ENCODE data around the gene RECQL. TPM values are rescaled to one million over a fixed set of nuclear protein-coding genes. Genes with fewer than 3 reads are reported as not detected.

RECQL gene
- total RNA-seq, 1 donor from 2014 or later, result 46.6 TPM

- H3K27me3 ChIP-seq (ENCODE audit: control insufficient read depth, insufficient read depth, low read length), result no peaks in the 10 kb centered on the region
- no peak for FAIRE-seq
- H3K4me3 ChIP-seq (ENCODE audit: low read depth, low read length), result no peak overlapping the region
- DNase-seq (ENCODE audit: low read depth), result no peak
- no peak for TF ChIP-seq CTCF (IDR thresholded peaks at IDR 0.05; ENCODE audit: insufficient read depth, low read length, severe bottlenecking)
- peaks cover 4% of the 10 kb centered on the region for H3K36me3 ChIP-seq (ENCODE audit: control insufficient read depth, insufficient read depth, low read length)
Observed at GRCh38 chr12:21518451-21518850, 17.0 kb upstream of the RECQL start.

DNA sequence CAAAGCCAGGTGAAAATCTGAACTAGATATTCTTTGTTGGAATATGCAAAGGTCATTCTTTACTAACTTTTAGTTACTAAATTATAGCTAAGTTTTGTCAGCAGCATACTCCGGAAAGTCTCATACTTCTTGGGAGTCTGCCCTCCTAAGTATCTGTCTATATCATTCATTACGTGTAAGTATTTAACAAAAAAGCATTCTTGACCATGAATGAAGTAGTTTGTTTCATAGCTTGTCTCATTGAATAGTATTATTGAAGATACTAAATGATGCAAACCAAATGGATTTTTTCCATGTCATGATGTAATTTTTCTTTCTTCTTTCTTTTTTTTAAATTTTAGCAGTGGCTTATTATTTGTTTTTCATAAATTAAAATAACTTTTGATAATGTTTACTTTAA, 14.8 kb upstream of the RECQL start:
- TF ChIP-seq CTCF (IDR thresholded peaks at IDR 0.05; ENCODE audit: insufficient read depth, low read length, severe bottlenecking), result no peak
- FAIRE-seq (no peak), DNase-seq (ENCODE audit: low read depth) (no peak)
- no peak overlapping the region for H3K4me3 ChIP-seq (ENCODE audit: low read depth, low read length)
- H3K27me3 ChIP-seq (ENCODE audit: control insufficient read depth, insufficient read depth, low read length), result no peaks in the 10 kb centered on the region
- H3K36me3 ChIP-seq (ENCODE audit: control insufficient read depth, insufficient read depth, low read length), result peaks cover 7% of the 10 kb centered on the region

GRCh38 chr12:21509768-21510167, 8.3 kb upstream of the RECQL start:
- FAIRE-seq (no peak), DNase-seq (ENCODE audit: low read depth) (no peak)
- no peak for TF ChIP-seq CTCF (IDR thresholded peaks at IDR 0.05; ENCODE audit: insufficient read depth, low read length, severe bottlenecking)
- Histone ChIP-seq H3K36me3 (ENCODE audit: control insufficient read depth, insufficient read depth, low read length) (peaks cover 8% of the 10 kb centered on the region), H3K27me3 (ENCODE audit: control insufficient read depth, insufficient read depth, low read length) (no peaks in the 10 kb centered on the region), H3K4me3 (ENCODE audit: low read depth, low read length) (no peak overlapping the region)

GRCh38 chr12:21507849-21508248, 6.4 kb upstream of the RECQL start:
- Histone ChIP-seq H3K36me3 (ENCODE audit: control insufficient read depth, insufficient read depth, low read length) (peaks cover 7% of the 10 kb centered on the region), H3K27me3 (ENCODE audit: control insufficient read depth, insufficient read depth, low read length) (no peaks in the 10 kb centered on the region), H3K4me3 (ENCODE audit: low read depth, low read length) (no peak overlapping the region)
- FAIRE-seq, result no peak
- TF ChIP-seq CTCF (IDR thresholded peaks at IDR 0.05; ENCODE audit: insufficient read depth, low read length, severe bottlenecking), result no peak
- no peak for DNase-seq (ENCODE audit: low read depth)

DNA sequence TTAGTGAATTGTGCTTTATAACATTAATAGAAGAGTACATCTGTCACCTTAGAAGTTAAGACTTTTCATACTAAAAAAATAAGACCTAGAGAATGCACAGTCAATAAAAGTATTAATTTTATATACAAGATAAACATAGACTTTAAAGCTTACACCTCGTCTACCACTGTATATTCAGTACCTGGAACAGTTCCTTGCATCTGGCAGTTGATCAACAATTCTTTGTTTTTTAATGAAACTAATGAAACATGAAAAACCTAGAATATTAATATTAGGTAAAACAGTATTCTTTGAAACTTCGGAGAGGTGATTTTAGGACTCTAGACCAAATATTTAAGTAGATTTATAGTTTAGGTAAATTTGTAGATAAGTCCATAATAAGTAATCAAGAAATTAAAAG, 4.5 kb upstream of the RECQL start:
- no peak overlapping the region for H3K4me3 ChIP-seq (ENCODE audit: low read depth, low read length)
- FAIRE-seq, result no peak
- peaks cover 4% of the 10 kb centered on the region for H3K36me3 ChIP-seq (ENCODE audit: control insufficient read depth, insufficient read depth, low read length)
- no peak for DNase-seq (ENCODE audit: low read depth)
- no peak for TF ChIP-seq CTCF (IDR thresholded peaks at IDR 0.05; ENCODE audit: insufficient read depth, low read length, severe bottlenecking)
- H3K27me3 ChIP-seq (ENCODE audit: control insufficient read depth, insufficient read depth, low read length), result no peaks in the 10 kb centered on the region

DNA sequence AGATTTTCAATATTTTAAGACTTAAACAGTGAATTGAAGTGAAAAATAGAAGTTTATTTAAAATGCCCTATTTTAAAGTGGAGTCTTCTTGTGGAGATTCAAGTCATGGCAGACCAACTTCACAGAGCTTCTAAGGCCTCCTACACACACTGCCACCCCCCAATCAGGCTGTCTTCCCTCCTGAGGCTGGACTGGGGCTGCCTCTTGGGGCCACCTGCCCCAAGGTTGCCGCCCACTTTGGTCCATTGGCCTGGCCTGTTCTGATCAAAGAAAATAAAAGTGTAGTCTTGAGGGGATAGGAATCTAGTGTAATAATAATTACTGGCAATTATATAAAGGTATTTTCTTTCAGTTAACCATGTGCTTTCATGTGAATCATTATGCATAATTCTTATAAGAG, 1.4 kb upstream of the RECQL start:
- Histone ChIP-seq H3K4me3 (ENCODE audit: low read depth, low read length) (no peak overlapping the region), H3K27me3 (ENCODE audit: control insufficient read depth, insufficient read depth, low read length) (no peaks in the 10 kb centered on the region), H3K36me3 (ENCODE audit: control insufficient read depth, insufficient read depth, low read length) (peaks cover 5% of the 10 kb centered on the region)
- no peak for DNase-seq (ENCODE audit: low read depth)
- no peak for FAIRE-seq
- TF ChIP-seq CTCF (IDR thresholded peaks at IDR 0.05; ENCODE audit: insufficient read depth, low read length, severe bottlenecking), result no peak

Data from bronchial epithelial cell (primary cell).